ENCODE measurements around the gene HIBCH.
A peak's percentile ranks its signal among the peaks of the same experiment; 100 is the strongest.
"Not testable (repeated sequence)": the region's sequence is repeated elsewhere in the genome, so short reads cannot be mapped to it uniquely, and the experiment has no call there.

The HIBCH gene

GRCh38 chr2:190184460-190184859, 135.2 kb downstream of the HIBCH start:
- DNase-seq, result no peak

GRCh38 chr2:190183539-190183938, 136.1 kb downstream of the HIBCH start:
- DNase-seq, result no peak

GRCh38 chr2:190182071-190182524, 137.5 kb downstream of the HIBCH start:
- DNase-seq, result no peak

- no peak for DNase-seq
Measured at GRCh38 chr2:190181123-190181669, 138.4 kb downstream of the HIBCH start.

- DNase-seq, result peak; percentile 22
Measured at GRCh38 chr2:190180313-190181122, 139.1 kb downstream of the HIBCH start.

- DNase-seq, result no peak
Measured at GRCh38 chr2:190179754-190180312, 139.8 kb downstream of the HIBCH start.

GRCh38 chr2:190178066-190178722, 141.4 kb downstream of the HIBCH start:
- DNase-seq, result no peak

- no peak for DNase-seq
Measured at GRCh38 chr2:190177249-190178040, 142.2 kb downstream of the HIBCH start.

GRCh38 chr2:190173392-190173791, 146.2 kb downstream of the HIBCH start:
- DNase-seq, result no peak

- no peak for DNase-seq
Measured at GRCh38 chr2:190170673-190171072, 149.0 kb downstream of the HIBCH start.

GRCh38 chr2:190169221-190170072, 150.2 kb downstream of the HIBCH start:
- no peak for DNase-seq

GRCh38 chr2:190167702-190168101, 151.9 kb downstream of the HIBCH start:
- DNase-seq, result no peak

GRCh38 chr2:190165491-190165890, 154.1 kb downstream of the HIBCH start:
- no peak for DNase-seq

- no peak for DNase-seq
Measured at GRCh38 chr2:190162851-190163250, 156.8 kb downstream of the HIBCH start.

GRCh38 chr2:190159453-190159852, 160.2 kb downstream of the HIBCH start:
- no peak for DNase-seq

- no peak for DNase-seq
Measured at GRCh38 chr2:190158798-190159434, 160.7 kb downstream of the HIBCH start.

- DNase-seq, result not testable (repeated sequence)
Measured at GRCh38 chr2:190157613-190158528, 161.8 kb downstream of the HIBCH start.

GRCh38 chr2:190156530-190157212, 163.0 kb downstream of the HIBCH start:
- DNase-seq, result no peak
